ENCODE measurements around the gene SKOR1. TPM values are rescaled to one million over a fixed set of nuclear protein-coding genes. Genes with fewer than 3 reads are reported as not detected.

Gene SKOR1
- total RNA-seq, 1 experiment from 2014 or later: 0.05 TPM

GRCh38 chr15:67882487-67883233, 57.4 kb downstream of the SKOR1 start:
- peak; percentile 26 for DNase-seq (ENCODE audit: extremely low read depth, low read depth)

- no peak for DNase-seq (ENCODE audit: extremely low read depth, low read depth)
Observed at GRCh38 chr15:67883234-67883773, 58.0 kb downstream of the SKOR1 start.

GRCh38 chr15:67884009-67884408, 58.7 kb downstream of the SKOR1 start:
- DNase-seq (ENCODE audit: extremely low read depth, low read depth): no peak

Small RNAs within 50 kb of the gene (small RNA-seq; reads per million reads assigned to genes)
- gene RNU6-1: 0.27 to 2.5 reads per million in 2 experiments

Other genes with a start within 250 kb of the SKOR1 start
- gene RNU6-1, start 14.5 kb downstream of the SKOR1 start, total RNA-seq (2014; rRNA removed; shearing (Covaris generic)): not detected in 2 replicates
- gene PIAS1, start 228.8 kb downstream of the SKOR1 start, total RNA-seq (2014; rRNA removed; shearing (Covaris generic)): 12.9 and 15.2 TPM in 2 replicates